Loucy (cell line): ENCODE measurements around the gene P2RX4.

Experiments
- H2AFZ ChIP-seq: fragments of 200-600 bp; sonication (generic); 2 replicates; pipeline ENCODE4 v1.6.0; 2016; ENCODE audit warnings: antibody characterized with exemption, mild to moderate bottlenecking, low read length, moderate library complexity
- H3F3A ChIP-seq: fragments of 200-600 bp; 2 replicates; pipeline ENCODE4 v1.6.0; 2016; ENCODE audit warnings: antibody characterized with exemption, low read depth, mild to moderate bottlenecking
- H3K27me3 ChIP-seq: fragments of 200-600 bp; sonication (generic); 2 replicates; pipeline ENCODE4 v1.6.1; 2014; ENCODE audit warnings: low read length, mild to moderate bottlenecking; ENCODE audit not compliant: insufficient read depth, poor library complexity, severe bottlenecking
- H3K36me3 ChIP-seq: fragments of 200-600 bp; sonication (generic); 2 replicates; pipeline ENCODE4 v1.6.1; 2016; ENCODE audit warnings: low read length; ENCODE audit not compliant: insufficient read depth
- H3K4me1 ChIP-seq: fragments of 200-600 bp; sonication (generic); 2 replicates; pipeline ENCODE4 v1.5.1; 2014; ENCODE audit warnings: low read length, mild to moderate bottlenecking; ENCODE audit not compliant: insufficient read depth, poor library complexity, severe bottlenecking
- H3K4me2 ChIP-seq: fragments of 200-600 bp; sonication (generic); 2 replicates; pipeline ENCODE4 v1.6.0; 2014; ENCODE audit warnings: antibody characterized with exemption, low read length, low read depth, mild to moderate bottlenecking; ENCODE audit not compliant: poor library complexity, severe bottlenecking
- H3K4me3 ChIP-seq: fragments of 200-600 bp; sonication (generic); 2 replicates; pipeline ENCODE4 v1.5.1; 2014; ENCODE audit warnings: low read length, mild to moderate bottlenecking, mixed read lengths; ENCODE audit not compliant: poor library complexity, severe bottlenecking
- H3K79me2 ChIP-seq: fragments of 200-600 bp; sonication (generic); 2 replicates; pipeline ENCODE4 v1.6.1; 2014; ENCODE audit warnings: low read length; ENCODE audit not compliant: insufficient read depth
- H3K9ac ChIP-seq: fragments of 200-600 bp; sonication (generic); 2 replicates; pipeline ENCODE4 v1.6.0; 2014; ENCODE audit warnings: mild to moderate bottlenecking, low read depth, low read length, moderate library complexity; ENCODE audit not compliant: poor library complexity, severe bottlenecking
- H3K9me2 ChIP-seq: fragments of 200-600 bp; sonication (generic); replicated peaks from 2 replicates; pipeline ENCODE4 v1.6.1; 2016; ENCODE audit warnings: low read depth, low read length, mixed read lengths
- H3K9me3 ChIP-seq: fragments of 200-600 bp; sonication (generic); 2 replicates; pipeline ENCODE4 v1.6.1; 2014; ENCODE audit warnings: mild to moderate bottlenecking, antibody characterized with exemption, low read length, low read depth; ENCODE audit not compliant: insufficient read depth
- H4K20me1 ChIP-seq: fragments of 200-600 bp; sonication (generic); 2 replicates; pipeline ENCODE4 v1.6.0; 2014; ENCODE audit warnings: antibody characterized with exemption, low read length, mild to moderate bottlenecking; ENCODE audit not compliant: insufficient read depth, poor library complexity, severe bottlenecking
- CTCF ChIP-seq: fragments of 200-600 bp; sonication (generic); conservative IDR thresholded peaks from 2 replicates; pipeline ENCODE4 v1.5.1; 2014; ENCODE audit warnings: mild to moderate bottlenecking, antibody characterized with exemption, low read length
- EZH2phosphoT487 ChIP-seq: fragments of 200-600 bp; IDR thresholded peaks from 2 replicates; pipeline ENCODE4 v1.6.1; 2018; ENCODE audit warnings: antibody characterized with exemption, mild to moderate bottlenecking, moderate library complexity, borderline replicate concordance

P2RX4 gene

GRCh38 chr12:121236776-121237175 lies 26.8 kb downstream of the P2RX4 start:
- Histone ChIP-seq H2AFZ (no peak overlapping the region), H3K27me3 (no peaks in the 10 kb centered on the region), H3K4me3 (no peak overlapping the region), H3F3A (no peaks in the 10 kb centered on the region), H3K4me2 (no peak overlapping the region), H4K20me1 (no peaks in the 10 kb centered on the region), H3K9ac (no peak overlapping the region), H3K9me3 (no peaks in the 10 kb centered on the region), H3K36me3 (no peaks in the 10 kb centered on the region), H3K9me2 (no peaks in the 10 kb centered on the region), H3K79me2 (no peaks in the 10 kb centered on the region), H3K4me1 (peaks cover 40% of the 10 kb centered on the region)
- TF ChIP-seq CTCF, result no peak
- TF ChIP-seq EZH2phosphoT487, result no peak

GRCh38 chr12:121237415-121237814 lies 27.5 kb downstream of the P2RX4 start:
- H3F3A ChIP-seq, result no peaks in the 10 kb centered on the region
- H3K4me1 ChIP-seq, result peaks cover 40% of the 10 kb centered on the region
- H2AFZ ChIP-seq, result no peak overlapping the region
- H3K9me2 ChIP-seq, result no peaks in the 10 kb centered on the region
- no peaks in the 10 kb centered on the region for H4K20me1 ChIP-seq
- no peak overlapping the region for H3K9ac ChIP-seq
- no peaks in the 10 kb centered on the region for H3K9me3 ChIP-seq
- no peaks in the 10 kb centered on the region for H3K36me3 ChIP-seq
- no peaks in the 10 kb centered on the region for H3K79me2 ChIP-seq
- TF ChIP-seq EZH2phosphoT487 (no peak), CTCF (no peak)
- H3K27me3 ChIP-seq, result no peaks in the 10 kb centered on the region
- no peak overlapping the region for H3K4me2 ChIP-seq
- no peak overlapping the region for H3K4me3 ChIP-seq

GRCh38 chr12:121238086-121238485 lies 28.2 kb downstream of the P2RX4 start:
- H3K4me2 ChIP-seq, result peak overlapping the region; percentile 80

More at GRCh38 chr12:121238086-121238485, 28.2 kb downstream of the P2RX4 start:
- H3K79me2 ChIP-seq, result no peaks in the 10 kb centered on the region
- H3K27me3 ChIP-seq, result no peaks in the 10 kb centered on the region
- peak overlapping the region; percentile 76 for H3K9ac ChIP-seq
- H3F3A ChIP-seq, result no peaks in the 10 kb centered on the region
- no peak for TF ChIP-seq EZH2phosphoT487
- no peak for TF ChIP-seq CTCF
- H3K4me1 ChIP-seq, result peaks cover 40% of the 10 kb centered on the region
- no peak overlapping the region for H2AFZ ChIP-seq
- no peaks in the 10 kb centered on the region for H3K9me2 ChIP-seq
- H3K9me3 ChIP-seq, result no peaks in the 10 kb centered on the region
- no peaks in the 10 kb centered on the region for H3K36me3 ChIP-seq
- H3K4me3 ChIP-seq, result peak overlapping the region; percentile 60
- no peaks in the 10 kb centered on the region for H4K20me1 ChIP-seq
